Ectodermal cell (in vitro differentiated cells): ENCODE measurements around the gene CALU.

Experiments used
- H3K27ac ChIP-seq: 2 replicates; pipeline ENCODE4 v1.7.0; 2013; ENCODE audit warnings: mild to moderate bottlenecking, low read depth, low read length; ENCODE audit not compliant: insufficient read depth, poor library complexity, severe bottlenecking
- H3K27me3 ChIP-seq: 2 replicates; pipeline ENCODE4 v1.7.0; 2013; ENCODE audit warnings: mild to moderate bottlenecking, low read length; ENCODE audit not compliant: insufficient read depth, control insufficient read depth, poor library complexity, severe bottlenecking
- H3K36me3 ChIP-seq: one replicate; pipeline ENCODE4 v1.7.0; 2013; ENCODE audit warnings: low read length; ENCODE audit not compliant: control insufficient read depth, insufficient read depth
- H3K4me1 ChIP-seq: one replicate; pipeline ENCODE4 v1.7.0; 2013; ENCODE audit warnings: low read length; ENCODE audit not compliant: control insufficient read depth, insufficient read depth
- H3K4me3 ChIP-seq: 2 replicates; pipeline ENCODE4 v1.7.0; 2013; ENCODE audit warnings: low read depth, low read length, control low read depth; ENCODE audit not compliant: insufficient read depth
- H3K9me3 ChIP-seq: 2 replicates; pipeline ENCODE4 v1.7.0; 2013; ENCODE audit warnings: mild to moderate bottlenecking, low read length, moderate library complexity; ENCODE audit not compliant: control insufficient read depth
- WGBS, 2 experiments: methylation state at CpG; one replicate each; pipeline ENCODE4 v1.1.7; 2013; ENCODE audit warnings: missing lambda C conversion rate in 2 of 2; 5-methylcytosine and 5-hydroxymethylcytosine counted together

CALU gene

GRCh38 chr7:128781851-128782250, 42.7 kb downstream of the CALU start:
- H3K4me1 ChIP-seq, result no peaks in the 10 kb centered on the region
- H3K27me3 ChIP-seq, result no peaks in the 10 kb centered on the region
- H3K4me3 ChIP-seq, result no peak overlapping the region
- no peak overlapping the region for H3K27ac ChIP-seq
- H3K36me3 ChIP-seq, result no peaks in the 10 kb centered on the region
- WGBS, 2 experiments, result 92 to 93% methylated on average over 3 of the region's 3 CpGs
- H3K9me3 ChIP-seq, result no peaks in the 10 kb centered on the region

GRCh38 chr7:128783143-128783861, 44.1 kb downstream of the CALU start:
- Histone ChIP-seq H3K4me3 (peak overlapping the region; percentile 1), H3K9me3 (no peaks in the 10 kb centered on the region), H3K4me1 (no peaks in the 10 kb centered on the region), H3K27ac (no peak overlapping the region), H3K27me3 (no peaks in the 10 kb centered on the region), H3K36me3 (no peaks in the 10 kb centered on the region)
- WGBS, 2 experiments, result 25 to 27% methylated on average over 15 of the region's 15 CpGs

GRCh38 chr7:128785738-128786137, 46.6 kb downstream of the CALU start:
- WGBS, 2 experiments, result 91 to 94% methylated on average over 3 of the region's 3 CpGs
- Histone ChIP-seq H3K27me3 (peaks cover 11% of the 10 kb centered on the region), H3K36me3 (no peaks in the 10 kb centered on the region)

GRCh38 chr7:128788446-128789412, 49.6 kb downstream of the CALU start:
- no peaks in the 10 kb centered on the region for H3K36me3 ChIP-seq
- H3K27me3 ChIP-seq, result peaks cover 11% of the 10 kb centered on the region
- H3K27ac ChIP-seq, result no peak overlapping the region
- 83 to 86% methylated on average over 8 to 9 of the region's 9 CpGs for WGBS, 2 experiments
- no peaks in the 10 kb centered on the region for H3K9me3 ChIP-seq
- peaks cover 11% of the 10 kb centered on the region for H3K4me1 ChIP-seq
- no peak overlapping the region for H3K4me3 ChIP-seq

More at GRCh38 chr7:128785738-128786137, 46.6 kb downstream of the CALU start:
- Histone ChIP-seq H3K4me1 (no peaks in the 10 kb centered on the region), H3K4me3 (no peak overlapping the region), H3K27ac (no peak overlapping the region), H3K9me3 (no peaks in the 10 kb centered on the region)

GRCh38 chr7:128790315-128791041, 51.3 kb downstream of the CALU start:
- Histone ChIP-seq H3K27ac (no peak overlapping the region), H3K36me3 (no peaks in the 10 kb centered on the region), H3K4me1 (peaks cover 23% of the 10 kb centered on the region), H3K9me3 (no peaks in the 10 kb centered on the region), H3K27me3 (peaks cover 11% of the 10 kb centered on the region), H3K4me3 (peak overlapping the region; percentile 89)
- WGBS, 2 experiments, result 12 to 13% methylated on average over 45 of the region's 45 CpGs

- peak within 1 kb of the TSS; percentile 89 for H3K4me3 ChIP-seq
- H3K27ac ChIP-seq, result no peak within 1 kb of the TSS
- H3K27me3 ChIP-seq, result peaks cover 11% of the 10 kb centered on the region
- H3K9me3 ChIP-seq, result no peaks in the 10 kb centered on the region
- no peaks in the 10 kb centered on the region for H3K36me3 ChIP-seq
- peaks cover 24% of the 10 kb centered on the region for H3K4me1 ChIP-seq
- WGBS, 2 experiments, result 0% methylated on average over 80 of the region's 80 CpGs
Measured at GRCh38 chr7:128791121-128791971, 52.2 kb downstream of the CALU start, which contains the start of gene CCDC136. Gene CCDC136, plus strand, starts transcription at chr7:128791968. Its CDS starts 444 bp downstream, at chr7:128792412.

GRCh38 chr7:128791972-128792327, 52.8 kb downstream of the CALU start:
- Histone ChIP-seq H3K4me1 (peaks cover 24% of the 10 kb centered on the region), H3K27me3 (peaks cover 11% of the 10 kb centered on the region), H3K36me3 (no peaks in the 10 kb centered on the region), H3K27ac (no peak overlapping the region), H3K9me3 (no peaks in the 10 kb centered on the region), H3K4me3 (peak overlapping the region; percentile 89)
- WGBS, 2 experiments, result 3 to 5% methylated on average over 8 to 9 of the region's 9 CpGs

GRCh38 chr7:128792471-128793180, 53.5 kb downstream of the CALU start:
- WGBS, 2 experiments, result 37 to 49% methylated on average over 10 of the region's 10 CpGs
- Histone ChIP-seq H3K9me3 (no peaks in the 10 kb centered on the region), H3K36me3 (no peaks in the 10 kb centered on the region), H3K27me3 (peaks cover 11% of the 10 kb centered on the region), H3K27ac (no peak overlapping the region), H3K4me1 (peaks cover 24% of the 10 kb centered on the region), H3K4me3 (peak overlapping the region; percentile 89)

- Histone ChIP-seq H3K4me1 (peaks cover 24% of the 10 kb centered on the region), H3K9me3 (no peaks in the 10 kb centered on the region)
- WGBS, 2 experiments, result 97 to 100% methylated on average over 2 to 5 of the region's 5 CpGs
Measured at GRCh38 chr7:128793181-128793547, 54.0 kb downstream of the CALU start.

More at GRCh38 chr7:128793181-128793547, 54.0 kb downstream of the CALU start:
- Histone ChIP-seq H3K4me3 (no peak overlapping the region), H3K27ac (no peak overlapping the region), H3K27me3 (peaks cover 11% of the 10 kb centered on the region), H3K36me3 (no peaks in the 10 kb centered on the region)
